ENCODE data around the gene KCNK6.
"Not testable (repeated sequence)": the region's sequence is repeated elsewhere in the genome, so short reads cannot be mapped to it uniquely, and the experiment has no call there.

Gene KCNK6

DNA sequence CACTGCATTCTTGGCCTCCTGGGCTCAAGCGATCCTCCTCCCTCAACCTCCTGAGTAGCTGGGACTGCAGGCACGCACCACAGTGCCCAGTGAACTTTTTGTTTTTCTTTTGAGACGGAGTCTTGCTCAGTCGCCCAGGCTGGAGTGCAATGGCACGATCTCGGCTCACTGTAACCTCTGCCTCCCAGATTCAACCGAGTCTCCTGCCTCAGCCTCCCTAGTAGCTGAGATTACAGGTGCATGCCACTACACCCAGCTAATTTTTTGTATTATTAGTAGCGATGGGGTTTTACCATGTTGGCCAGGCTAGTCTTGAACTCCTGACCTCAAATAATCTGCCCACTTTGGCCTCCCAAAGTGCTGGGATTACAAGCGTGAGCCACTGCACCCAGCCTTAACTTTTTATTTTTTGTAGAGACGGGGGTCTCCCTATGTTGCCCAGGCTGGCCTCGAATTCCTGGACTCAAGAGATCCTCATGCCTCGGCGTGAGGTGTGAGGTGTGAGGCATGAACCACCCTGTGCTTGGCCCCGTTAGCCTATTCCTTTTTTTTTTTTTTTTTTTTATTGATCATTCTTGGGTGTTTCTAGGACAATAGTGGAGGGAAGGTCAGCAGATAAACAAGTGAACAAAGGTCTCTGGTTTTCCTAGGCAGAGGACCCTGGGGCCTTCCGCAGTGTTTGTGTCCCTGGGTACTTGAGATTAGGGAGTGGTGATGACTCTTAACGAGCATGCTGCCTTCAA is 43.5 kb downstream of the KCNK6 start:
- DNase-seq, result not testable (repeated sequence)

DNA sequence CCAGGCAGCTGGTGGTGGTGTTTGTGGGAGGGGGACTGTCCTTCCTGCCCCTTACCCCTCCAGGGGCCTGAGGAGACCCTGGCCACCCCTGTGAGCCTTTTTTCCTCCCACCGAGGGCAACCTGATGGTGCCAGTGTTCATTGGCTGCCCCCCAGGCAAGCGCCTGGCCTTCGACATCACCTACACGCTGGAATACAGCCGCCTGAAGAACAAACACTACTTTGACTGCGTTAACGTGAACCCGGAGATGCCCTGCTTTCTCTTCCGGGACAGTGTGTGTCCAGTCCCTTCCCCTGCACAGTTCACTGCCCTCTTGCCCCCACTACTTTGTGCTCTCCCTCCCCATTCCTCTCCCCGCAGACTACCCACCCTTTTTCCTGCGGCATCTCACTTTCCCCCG is 47.4 kb downstream of the KCNK6 start:
- no peak for DNase-seq

- no peak for DNase-seq
These were observed 49.9 kb downstream of the KCNK6 start for GRCh38 chr19:38369584-38369983.

DNA sequence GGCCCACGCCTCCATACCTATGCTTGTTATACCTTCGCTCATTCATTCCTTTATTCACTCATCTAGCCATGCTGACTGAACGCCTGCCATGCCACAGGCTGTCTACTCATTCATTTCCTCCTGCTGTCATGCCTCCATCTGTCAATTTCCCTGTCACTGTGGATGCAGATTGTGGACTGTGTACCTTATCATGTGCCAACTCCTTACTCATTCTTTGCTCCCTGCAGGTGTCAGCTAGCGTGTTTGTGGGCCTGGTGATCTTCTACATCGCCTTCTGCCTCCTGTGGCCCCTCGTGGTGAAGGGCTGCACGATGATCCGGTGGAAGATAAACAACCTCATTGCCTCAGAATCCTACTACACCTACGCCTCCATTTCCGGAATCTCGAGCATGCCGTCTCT is 50.7 kb downstream of the KCNK6 start:
- no peak for DNase-seq

- no peak for DNase-seq
These were observed 51.4 kb downstream of the KCNK6 start for GRCh38 chr19:38371081-38371480.

GRCh38 chr19:38373907-38374331 is 54.3 kb downstream of the KCNK6 start:
- no peak for DNase-seq

DNA sequence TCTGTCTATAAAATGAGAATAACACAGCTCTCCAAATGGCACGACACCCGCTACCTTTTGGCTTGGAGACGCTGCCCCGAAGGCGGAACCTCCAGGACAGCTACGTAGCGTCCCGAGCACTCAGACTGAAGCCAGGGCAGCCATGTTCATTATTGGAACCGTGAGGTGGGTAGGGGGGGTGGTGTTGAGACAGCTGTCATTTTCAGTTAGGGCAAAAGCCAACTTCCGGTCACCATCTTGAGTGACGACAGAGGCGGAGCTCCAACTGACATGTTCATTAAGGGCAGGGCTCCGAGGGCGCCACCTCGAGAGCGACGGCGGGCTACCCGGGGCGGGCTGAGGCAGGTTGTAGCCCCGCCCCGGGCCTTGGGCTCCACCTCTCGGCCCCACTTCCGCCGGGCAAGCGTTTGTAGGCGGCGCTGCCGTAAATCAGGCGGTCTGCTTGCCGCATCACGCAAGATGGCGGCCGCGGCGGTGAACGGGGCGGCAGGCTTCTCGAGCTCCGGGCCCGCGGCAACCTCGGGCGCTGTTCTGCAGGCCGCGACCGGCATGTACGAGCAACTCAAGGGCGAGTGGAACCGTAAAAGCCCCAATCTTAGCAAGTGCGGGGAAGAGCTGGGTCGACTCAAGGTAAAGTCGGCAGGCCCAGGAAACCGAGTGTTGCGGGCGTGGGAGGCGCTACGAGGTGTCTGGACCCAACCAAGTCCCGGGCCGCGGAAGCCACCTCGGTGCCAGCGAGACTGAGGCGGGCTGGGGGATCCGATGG is 54.9 kb downstream of the KCNK6 start, which contains the start of gene PSMD8:
Gene PSMD8 (plus strand): TSS at position 240 of the 766 bp plus-strand sequence. CDS start 31 bp downstream, at position 271.
- peak; percentile 93 for DNase-seq

DNA sequence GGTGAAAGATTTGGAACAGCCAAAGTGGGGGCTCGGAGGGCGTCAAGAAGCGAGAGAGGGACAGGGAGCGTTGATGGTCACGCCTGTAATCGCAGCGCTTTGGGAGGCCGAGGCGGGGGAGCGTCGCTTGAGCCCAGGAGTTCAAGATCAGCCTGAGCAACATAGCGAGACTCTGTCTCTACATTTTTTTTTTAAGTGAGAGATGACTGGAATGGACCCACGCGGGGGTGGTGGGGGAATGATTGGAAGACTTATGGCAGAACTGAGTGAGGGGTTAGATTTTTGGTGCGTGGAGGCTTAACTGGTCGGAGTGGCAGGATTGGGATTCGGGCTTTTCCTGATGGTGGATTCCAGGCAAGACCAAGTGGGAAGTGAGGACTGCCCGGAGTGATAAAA is 55.5 kb downstream of the KCNK6 start:
- no peak for DNase-seq

GRCh38 chr19:38375748-38376147 is 56.1 kb downstream of the KCNK6 start:
- no peak for DNase-seq

GRCh38 chr19:38376576-38376975 is 56.9 kb downstream of the KCNK6 start:
- DNase-seq, result no peak

DNA sequence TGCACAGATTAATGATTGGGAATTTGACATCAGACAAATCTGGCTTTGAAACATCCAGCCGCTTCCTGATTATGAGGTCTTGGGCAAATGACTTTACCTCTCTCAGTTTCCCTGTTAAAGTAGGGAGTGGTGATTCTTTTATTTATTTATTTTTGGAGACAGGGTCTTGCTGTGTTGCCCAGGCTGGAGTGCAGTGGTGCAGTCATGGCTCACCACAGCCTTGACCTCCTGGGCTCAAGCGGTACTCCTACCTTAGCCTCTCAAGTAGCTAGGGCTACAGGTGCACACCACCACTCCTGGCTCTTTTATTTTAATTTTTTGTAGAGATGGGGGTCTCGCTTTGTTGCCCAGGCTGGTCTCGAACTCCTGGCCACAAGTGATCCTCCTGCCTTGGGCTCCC is 57.4 kb downstream of the KCNK6 start:
- DNase-seq, result no peak

- no peak for DNase-seq
These were observed 59.2 kb downstream of the KCNK6 start for GRCh38 chr19:38378866-38379265.

GRCh38 chr19:38381138-38381537 is 61.5 kb downstream of the KCNK6 start:
- no peak for DNase-seq

Measured in NCI-H2029 treated with DMSO at 0.1 percent for 48 hours (cell line).